HepG2 (cell line): ENCODE measurements around the gene MFAP1. TPM values are rescaled to one million over a fixed set of nuclear protein-coding genes. Genes with fewer than 3 reads are reported as not detected.

Experiments used
- ATAC-seq: fragments of 200-7000 bp; cut with Tn5 transposase; 3 replicates; pipeline ENCODE4 v1.9.1; 2020; ENCODE audit warnings: mild to moderate bottlenecking, moderate library complexity
- BruUV-seq: library from RNA; stranded (reverse); fragments of 400-500 nt; replicated peaks from 2 replicates; lab custom pipeline; 2021; lab: Mats Ljungman, UMichigan
- CTCF ChIA-PET: fragments of 300-600 bp; formaldehyde crosslinking; extraction: SDS; loops from one replicate; lab custom pipeline; 2021; ENCODE audit warnings: low total read pairs, inconsistent platforms, low intra/inter-chr PET ratio; lab: Yijun Ruan, JAX
- POLR2A ChIA-PET: fragments of 350-600 bp; sonication (Branson Sonifier 250); formaldehyde crosslinking; loops from one replicate; lab custom pipeline; 2020; ENCODE audit warnings: antibody characterized with exemption, inconsistent platforms; lab: Yijun Ruan, JAX
- DNase-seq: peaks from one replicate; pipeline ENCODE4 v3.0.0-alpha.2; 2015; ENCODE audit warnings: low spot score
- FAIRE-seq: peaks from 3 replicates; lab custom pipeline; 2011; peaks lifted over from hg19 to GRCh38; lab: Jason Lieb, UNC
- H2AFZ ChIP-seq: one replicate; pipeline ENCODE4 v1.6.1; 2011; ENCODE audit warnings: low read length, inconsistent platforms
- H3K27ac ChIP-seq: fragments of 300-600 bp; 3 replicates; pipeline ENCODE4 v1.8.0; 2011; ENCODE audit warnings: mixed run types, mild to moderate bottlenecking, mixed read lengths, low read length, inconsistent platforms; ENCODE audit not compliant: insufficient read depth; ENCODE audit errors: extremely low read length
- H3K27me3 ChIP-seq, 2 experiments: fragments of 200-600 bp in 1 of 2; 2 replicates in 1 of 2; 3 replicates in 1 of 2; pipeline versions ENCODE4 v1.6.0 to v1.8.0; 2011; ENCODE audit warnings: low read length in 2 of 2, mild to moderate bottlenecking in 2 of 2, moderate library complexity in 2 of 2, inconsistent platforms in 1 of 2; ENCODE audit not compliant: insufficient read depth in 2 of 2, control insufficient read depth in 1 of 2
- H3K36me3 ChIP-seq, 2 experiments: fragments of 200-600 bp in 1 of 2; replicated peaks in 1 of 2; 2 replicates in 1 of 2; 3 replicates in 1 of 2; pipeline versions ENCODE4 v1.5.1 to v1.8.0; 2011; ENCODE audit warnings: low read length in 2 of 2, inconsistent platforms in 1 of 2; ENCODE audit not compliant: insufficient read depth in 2 of 2, control insufficient read depth in 1 of 2
- H3K4me1 ChIP-seq: 2 replicates; pipeline ENCODE4 v1.5.1; 2012; ENCODE audit warnings: low read length, inconsistent platforms; ENCODE audit not compliant: insufficient read depth
- H3K4me2 ChIP-seq: 2 replicates; pipeline ENCODE4 v1.6.0; 2011; ENCODE audit warnings: low read depth, low read length, inconsistent platforms
- H3K4me3 ChIP-seq, 3 experiments: fragments of 200-600 bp in 1 of 3; sonication (generic), shearing (Covaris generic) in 1 of 3; replicated peaks in 1 of 3; 2 replicates each; pipeline ENCODE4 v1.5.1; 2011 to 2016; ENCODE audit warnings: low read length in 3 of 3, inconsistent platforms in 2 of 3, low read depth in 2 of 3, mild to moderate bottlenecking in 2 of 3, control low read depth in 1 of 3, mixed read lengths in 1 of 3; ENCODE audit not compliant: insufficient read depth in 1 of 3
- H3K79me2 ChIP-seq: one replicate; pipeline ENCODE4 v1.6.1; 2011; ENCODE audit warnings: low read length, inconsistent platforms; ENCODE audit not compliant: insufficient read depth
- H3K9ac ChIP-seq: 2 replicates; pipeline ENCODE4 v1.6.0; 2011; ENCODE audit warnings: mild to moderate bottlenecking, low read depth, low read length, inconsistent platforms; ENCODE audit not compliant: insufficient read depth
- H3K9me3 ChIP-seq: 2 replicates; pipeline ENCODE4 v1.5.1; 2012; ENCODE audit warnings: mild to moderate bottlenecking, low read length
- H4K20me1 ChIP-seq: 2 replicates; pipeline ENCODE4 v1.6.0; 2011; ENCODE audit warnings: inconsistent platforms, mild to moderate bottlenecking, low read length, moderate library complexity; ENCODE audit not compliant: insufficient read depth
- AGO2 ChIP-seq: fragments of 200-400 bp; formaldehyde crosslinking; optimal IDR thresholded peaks from 2 replicates; pipeline ENCODE3; 2017; ENCODE audit warnings: mild to moderate bottlenecking, low read depth, low read length, moderate library complexity
- DR1 ChIP-seq: sonication (generic); formaldehyde crosslinking; IDR thresholded peaks from 2 replicates; pipeline ENCODE4 v1.8.0; 2021; ENCODE audit warnings: mild to moderate bottlenecking, missing genetic modification reagents, inconsistent platforms
- JUND ChIP-seq: sonication (generic); formaldehyde crosslinking; IDR thresholded peaks from 2 replicates; pipeline ENCODE4 v1.8.0; 2022; ENCODE audit warnings: mild to moderate bottlenecking, missing genetic modification reagents
- RBM39 ChIP-seq: fragments of 200-400 bp; formaldehyde crosslinking; IDR thresholded peaks from one replicate; pipeline ENCODE4 v1.6.1; 2018; ENCODE audit warnings: antibody characterized with exemption, mild to moderate bottlenecking, low read depth, low read length; ENCODE audit not compliant: poor library complexity, severe bottlenecking
- SRF ChIP-seq: IDR thresholded peaks from 2 replicates; pipeline ENCODE4 v1.6.1; 2011; ENCODE audit warnings: mild to moderate bottlenecking, low read depth, low read length, moderate library complexity
- ZNF224 ChIP-seq: sonication (generic); formaldehyde crosslinking; IDR thresholded peaks from 2 replicates; pipeline ENCODE4 v1.5.0; 2020; ENCODE audit warnings: mild to moderate bottlenecking, missing genetic modification reagents
- ZNF326 ChIP-seq: sonication (generic); formaldehyde crosslinking; IDR thresholded peaks from 2 replicates; pipeline ENCODE4 v1.4.0; 2020; ENCODE audit warnings: missing genetic modification reagents, borderline replicate concordance
- ZNF333 ChIP-seq: sonication (generic); formaldehyde crosslinking; IDR thresholded peaks from 2 replicates; pipeline ENCODE4 v1.4.0; 2020; ENCODE audit warnings: mild to moderate bottlenecking, missing genetic modification reagents, borderline replicate concordance
- ZNF703 ChIP-seq: sonication (generic); formaldehyde crosslinking; IDR thresholded peaks from 2 replicates; pipeline ENCODE4 v1.5.1; 2020; ENCODE audit warnings: missing genetic modification reagents, mild to moderate bottlenecking, moderate library complexity, borderline replicate concordance
- ZNF839 ChIP-seq: sonication (generic); formaldehyde crosslinking; IDR thresholded peaks from 2 replicates; pipeline ENCODE4 v1.4.0; 2020; ENCODE audit warnings: missing genetic modification reagents, mild to moderate bottlenecking, borderline replicate concordance
- WGBS: methylation state at CpG from one replicate; pipeline ENCODE4 v1.1.6; 2017; ENCODE audit warnings: low lambda C conversion rate; 5-methylcytosine and 5-hydroxymethylcytosine counted together
- in situ Hi-C: cut with HindIII; loops from 2 replicates; pipeline ENCODE4 v1.10.0; 2017; ENCODE audit warnings: low pct_unique_long_range_greater_than_20kb; ENCODE audit not compliant: extremely low pct_ligation_motif_present
- intact Hi-C: fragments of 100-400 bp; cut with micrococcal nuclease; formaldehyde crosslinking; loops from one replicate; pipeline ENCODE4 v1.10.0; 2022; ENCODE audit not compliant: unreplicated experiment
- polyA plus RNA-seq, 8 experiments: library from polyadenylated mRNA; depleted of rRNA in 3 of 8; stranded (reverse) in 7 of 8; unstranded in 1 of 8; fragments of >200 nt; fragmentation: Illumina TruSeq in 4 of 8; extraction: Trizol in 4 of 8; gene quantifications; 2 replicates each; pipeline versions ENCODE4 v1.2.1 to v1.2.3, GENCODE V29; 2011 to 2016; ENCODE audit warnings: low read depth in 4 of 8, missing spikeins in 1 of 8, mixed read lengths in 1 of 8; ENCODE audit not compliant: insufficient read depth in 1 of 8
- total RNA-seq, 5 experiments: library from RNA; depleted of rRNA; stranded (reverse); fragments of >200 nt; fragmentation: Illumina TruSeq; extraction: Trizol; gene quantifications; 2 replicates each; pipeline ENCODE4 v1.2.3, GENCODE V29; 2016; ENCODE audit warnings: low read depth in 1 of 5
- TF ChIP-seq, protein P1 (sequence below): IDR thresholded peaks from 2 replicates; pipeline ENCODE4 v1.6.1; 2016; ENCODE audit warnings: mild to moderate bottlenecking
- TF ChIP-seq, protein P2 (sequence below): IDR thresholded peaks from 2 replicates; pipeline ENCODE4 v1.6.1; 2016; ENCODE audit warnings: missing biosample characterization, missing genetic modification reagents, low read depth
- TF ChIP-seq, protein P3 (sequence below): sonication (generic); formaldehyde crosslinking; IDR thresholded peaks from 2 replicates; pipeline ENCODE4 v1.4.0; 2020; ENCODE audit warnings: missing genetic modification reagents, borderline replicate concordance
- TF ChIP-seq, protein P4 (sequence below): sonication (generic); formaldehyde crosslinking; IDR thresholded peaks from 2 replicates; pipeline ENCODE4 v1.4.0; 2020; ENCODE audit warnings: mild to moderate bottlenecking, missing genetic modification reagents

MFAP1 gene
- total and polyA plus RNA-seq, 2 of the 13 experiments (the other 11 are each of a cell fraction or from before 2014, with no cell fraction given) = 11.8 to 39.5 TPM

DNA sequence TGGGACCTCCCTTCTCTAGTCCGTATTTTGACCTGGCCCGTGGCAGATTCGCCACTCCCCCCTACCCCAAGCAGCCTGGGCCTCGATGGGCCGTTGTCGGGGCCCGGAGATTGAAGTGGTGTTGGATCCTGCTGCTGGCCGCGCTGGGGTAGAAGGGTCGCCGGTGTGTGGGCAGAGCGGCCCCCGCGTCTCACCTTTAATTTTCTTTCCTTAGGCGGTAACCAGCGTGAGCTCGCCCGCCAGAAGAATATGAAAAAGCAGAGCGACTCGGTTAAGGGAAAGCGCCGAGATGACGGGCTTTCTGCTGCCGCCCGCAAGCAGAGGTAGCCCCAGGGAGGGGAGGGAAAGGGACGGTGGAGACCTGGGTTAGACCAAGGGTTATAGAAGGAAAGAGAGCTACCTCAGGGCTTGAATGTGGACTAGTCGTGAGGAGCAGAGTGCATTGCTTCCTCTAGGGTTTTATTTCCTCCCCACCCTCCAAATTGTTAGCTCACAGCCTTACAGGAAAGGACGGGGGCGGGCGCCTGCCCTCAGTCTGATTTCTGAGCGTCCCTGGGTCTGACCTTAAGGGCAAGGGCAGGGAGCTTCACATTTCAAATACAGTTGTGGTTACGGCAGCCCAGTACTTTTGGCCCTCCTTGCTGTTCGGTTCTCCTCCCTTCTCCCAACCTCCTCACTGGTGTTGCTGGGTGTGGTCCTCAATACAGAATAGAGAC, 31.6 kb downstream of the MFAP1 start:
- Histone ChIP-seq H3K4me1 (peaks cover 45% of the 10 kb centered on the region), H3K4me3 (peak overlapping the region; percentile 98 to 100 (median 99)), H3K9me3 (no peaks in the 10 kb centered on the region), H3K36me3 (peaks cover 8 to 35% of the 10 kb centered on the region in 2 experiments), H3K27ac (peak overlapping the region; percentile 98), H3K9ac (peak overlapping the region; percentile 100), H3K79me2 (peaks cover 26% of the 10 kb centered on the region), H4K20me1 (peaks cover 28% of the 10 kb centered on the region), H3K27me3 (no peaks in the 10 kb centered on the region; a peak in 1 of 5 replicates), H2AFZ (no peak overlapping the region), H3K4me2 (peak overlapping the region; percentile 96)
- ChIA-PET POLR2A (interaction anchor here (0.7 to 2.0 kb wide), 5 partner anchors 7 to 32 kb away, joined by 3 to 8 read pairs (median 5); partner anchors contain the start of genes ELL3, HYPK, MFAP1 and SERINC4), CTCF (no interaction called here)
- 1% methylated on average over 23 of the region's 33 CpGs for WGBS
- no peak for FAIRE-seq
- no TSS peak for BruUV-seq
- intact Hi-C loops = no loop called here
- in situ Hi-C loops = no loop called here
- peak; percentile 4; the same call in 2 of the 3 replicates for ATAC-seq
- no peak for DNase-seq
- TF ChIP-seq, protein P1, sequence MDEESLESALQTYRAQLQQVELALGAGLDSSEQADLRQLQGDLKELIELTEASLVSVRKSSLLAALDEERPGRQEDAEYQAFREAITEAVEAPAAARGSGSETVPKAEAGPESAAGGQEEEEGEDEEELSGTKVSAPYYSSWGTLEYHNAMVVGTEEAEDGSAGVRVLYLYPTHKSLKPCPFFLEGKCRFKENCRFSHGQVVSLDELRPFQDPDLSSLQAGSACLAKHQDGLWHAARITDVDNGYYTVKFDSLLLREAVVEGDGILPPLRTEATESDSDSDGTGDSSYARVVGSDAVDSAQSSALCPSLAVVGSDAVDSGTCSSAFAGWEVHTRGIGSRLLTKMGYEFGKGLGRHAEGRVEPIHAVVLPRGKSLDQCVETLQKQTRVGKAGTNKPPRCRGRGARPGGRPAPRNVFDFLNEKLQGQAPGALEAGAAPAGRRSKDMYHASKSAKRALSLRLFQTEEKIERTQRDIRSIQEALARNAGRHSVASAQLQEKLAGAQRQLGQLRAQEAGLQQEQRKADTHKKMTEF = no peak
- TF ChIP-seq DR1 (no peak), SRF (no peak), AGO2 (peak; percentile 86), ZNF224 (CRISPR knock-in tag) (0 out of 2 replicates have a peak, but pooled peaks have one; percentile 32), JUND (no peak), RBM39 (no peak), ZNF333 (CRISPR knock-in tag) (0 out of 2 replicates have a peak, but pooled peaks have one; percentile 3), ZNF326 (CRISPR knock-in tag) (no peak), ZNF703 (CRISPR knock-in tag) (no peak), ZNF839 (CRISPR knock-in tag) (no peak)
- TF ChIP-seq, protein P2, sequence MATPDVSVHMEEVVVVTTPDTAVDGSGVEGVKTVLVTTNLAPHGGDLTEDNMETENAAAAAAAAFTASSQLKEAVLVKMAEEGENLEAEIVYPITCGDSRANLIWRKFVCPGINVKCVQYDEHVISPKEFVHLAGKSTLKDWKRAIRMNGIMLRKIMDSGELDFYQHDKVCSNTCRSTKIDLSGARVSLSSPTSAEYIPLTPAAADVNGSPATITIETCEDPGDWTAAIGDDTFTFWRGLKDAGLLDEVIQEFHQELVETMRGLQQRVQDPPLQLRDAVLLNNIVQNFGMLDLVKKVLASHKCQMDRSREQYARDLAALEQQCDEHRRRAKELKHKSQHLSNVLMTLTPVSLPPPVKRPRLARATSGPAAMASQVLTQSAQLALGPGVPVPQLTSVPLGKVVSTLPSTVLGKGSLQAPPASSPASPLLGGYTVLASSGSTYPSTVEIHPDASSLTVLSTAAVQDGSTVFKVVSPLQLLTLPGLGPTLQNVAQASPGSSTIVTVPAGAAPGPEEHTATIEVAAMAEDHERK (CRISPR knock-in tag) = no peak
- TF ChIP-seq, protein P3, sequence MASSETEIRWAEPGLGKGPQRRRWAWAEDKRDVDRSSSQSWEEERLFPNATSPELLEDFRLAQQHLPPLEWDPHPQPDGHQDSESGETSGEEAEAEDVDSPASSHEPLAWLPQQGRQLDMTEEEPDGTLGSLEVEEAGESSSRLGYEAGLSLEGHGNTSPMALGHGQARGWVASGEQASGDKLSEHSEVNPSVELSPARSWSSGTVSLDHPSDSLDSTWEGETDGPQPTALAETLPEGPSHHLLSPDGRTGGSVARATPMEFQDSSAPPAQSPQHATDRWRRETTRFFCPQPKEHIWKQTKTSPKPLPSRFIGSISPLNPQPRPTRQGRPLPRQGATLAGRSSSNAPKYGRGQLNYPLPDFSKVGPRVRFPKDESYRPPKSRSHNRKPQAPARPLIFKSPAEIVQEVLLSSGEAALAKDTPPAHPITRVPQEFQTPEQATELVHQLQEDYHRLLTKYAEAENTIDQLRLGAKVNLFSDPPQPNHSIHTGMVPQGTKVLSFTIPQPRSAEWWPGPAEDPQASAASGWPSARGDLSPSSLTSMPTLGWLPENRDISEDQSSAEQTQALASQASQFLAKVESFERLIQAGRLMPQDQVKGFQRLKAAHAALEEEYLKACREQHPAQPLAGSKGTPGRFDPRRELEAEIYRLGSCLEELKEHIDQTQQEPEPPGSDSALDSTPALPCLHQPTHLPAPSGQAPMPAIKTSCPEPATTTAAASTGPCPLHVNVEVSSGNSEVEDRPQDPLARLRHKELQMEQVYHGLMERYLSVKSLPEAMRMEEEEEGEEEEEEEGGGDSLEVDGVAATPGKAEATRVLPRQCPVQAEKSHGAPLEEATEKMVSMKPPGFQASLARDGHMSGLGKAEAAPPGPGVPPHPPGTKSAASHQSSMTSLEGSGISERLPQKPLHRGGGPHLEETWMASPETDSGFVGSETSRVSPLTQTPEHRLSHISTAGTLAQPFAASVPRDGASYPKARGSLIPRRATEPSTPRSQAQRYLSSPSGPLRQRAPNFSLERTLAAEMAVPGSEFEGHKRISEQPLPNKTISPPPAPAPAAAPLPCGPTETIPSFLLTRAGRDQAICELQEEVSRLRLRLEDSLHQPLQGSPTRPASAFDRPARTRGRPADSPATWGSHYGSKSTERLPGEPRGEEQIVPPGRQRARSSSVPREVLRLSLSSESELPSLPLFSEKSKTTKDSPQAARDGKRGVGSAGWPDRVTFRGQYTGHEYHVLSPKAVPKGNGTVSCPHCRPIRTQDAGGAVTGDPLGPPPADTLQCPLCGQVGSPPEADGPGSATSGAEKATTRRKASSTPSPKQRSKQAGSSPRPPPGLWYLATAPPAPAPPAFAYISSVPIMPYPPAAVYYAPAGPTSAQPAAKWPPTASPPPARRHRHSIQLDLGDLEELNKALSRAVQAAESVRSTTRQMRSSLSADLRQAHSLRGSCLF = no peak
- TF ChIP-seq, protein P4, sequence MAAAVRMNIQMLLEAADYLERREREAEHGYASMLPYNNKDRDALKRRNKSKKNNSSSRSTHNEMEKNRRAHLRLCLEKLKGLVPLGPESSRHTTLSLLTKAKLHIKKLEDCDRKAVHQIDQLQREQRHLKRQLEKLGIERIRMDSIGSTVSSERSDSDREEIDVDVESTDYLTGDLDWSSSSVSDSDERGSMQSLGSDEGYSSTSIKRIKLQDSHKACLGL (CRISPR knock-in tag) = no peak
